GM18505 (cell line): ENCODE results near the gene METTL23.
"Not testable (repeated sequence)": the region's sequence is repeated elsewhere in the genome, so short reads cannot be mapped to it uniquely, and the experiment has no call there.

Experiments used
- ATAC-seq: cut with Tn5 transposase; IDR thresholded peaks from one replicate; pipeline ENCODE4 v1.9.1; 2021; ENCODE audit not compliant: unreplicated experiment
- POLR2A ChIP-seq: IDR thresholded peaks from 4 replicates; pipeline ENCODE4 v1.6.1; 2011; ENCODE audit warnings: borderline replicate concordance; ENCODE audit not compliant: insufficient read depth, insufficient read length; ENCODE audit errors: extremely low read depth

Gene METTL23

DNA sequence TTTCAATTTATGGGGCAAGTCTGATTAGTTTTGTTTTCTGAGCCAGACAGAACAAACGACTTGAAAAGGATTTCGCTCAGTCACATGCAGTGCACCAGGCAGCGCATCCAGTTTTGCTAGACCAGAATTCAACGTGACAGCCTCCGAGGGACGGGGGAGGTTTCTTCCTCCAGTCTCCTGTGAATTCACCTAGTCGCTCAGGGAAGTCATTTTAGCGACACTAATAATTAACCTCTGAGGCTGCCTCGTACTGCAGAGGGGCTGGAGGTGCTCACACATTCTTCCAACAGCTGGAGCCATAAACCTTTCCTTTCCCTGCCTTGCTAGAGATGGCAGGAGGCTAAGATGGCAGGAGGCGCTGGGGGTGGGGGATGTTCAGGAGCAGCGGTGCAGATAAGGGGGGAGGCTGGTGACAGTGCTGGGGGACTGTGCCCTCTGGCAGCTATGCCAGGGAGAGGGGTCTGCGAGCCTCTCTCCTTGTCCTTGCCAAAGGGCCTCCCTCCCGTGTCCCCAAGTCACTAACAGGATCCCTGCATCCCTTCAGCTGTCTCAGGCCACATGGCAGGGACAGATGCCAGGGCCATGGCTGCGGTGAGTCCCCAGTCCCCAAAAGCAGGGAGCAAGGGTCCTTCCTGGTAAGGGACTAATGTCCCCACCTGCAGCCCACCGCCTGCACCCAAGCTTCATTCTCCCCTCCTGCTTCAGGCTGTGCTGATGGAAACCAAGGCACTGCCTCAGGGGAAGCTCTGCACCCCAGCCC lies 39.9 kb upstream of the METTL23 start:
- ATAC-seq: no peak
- no peak for TF ChIP-seq POLR2A

DNA sequence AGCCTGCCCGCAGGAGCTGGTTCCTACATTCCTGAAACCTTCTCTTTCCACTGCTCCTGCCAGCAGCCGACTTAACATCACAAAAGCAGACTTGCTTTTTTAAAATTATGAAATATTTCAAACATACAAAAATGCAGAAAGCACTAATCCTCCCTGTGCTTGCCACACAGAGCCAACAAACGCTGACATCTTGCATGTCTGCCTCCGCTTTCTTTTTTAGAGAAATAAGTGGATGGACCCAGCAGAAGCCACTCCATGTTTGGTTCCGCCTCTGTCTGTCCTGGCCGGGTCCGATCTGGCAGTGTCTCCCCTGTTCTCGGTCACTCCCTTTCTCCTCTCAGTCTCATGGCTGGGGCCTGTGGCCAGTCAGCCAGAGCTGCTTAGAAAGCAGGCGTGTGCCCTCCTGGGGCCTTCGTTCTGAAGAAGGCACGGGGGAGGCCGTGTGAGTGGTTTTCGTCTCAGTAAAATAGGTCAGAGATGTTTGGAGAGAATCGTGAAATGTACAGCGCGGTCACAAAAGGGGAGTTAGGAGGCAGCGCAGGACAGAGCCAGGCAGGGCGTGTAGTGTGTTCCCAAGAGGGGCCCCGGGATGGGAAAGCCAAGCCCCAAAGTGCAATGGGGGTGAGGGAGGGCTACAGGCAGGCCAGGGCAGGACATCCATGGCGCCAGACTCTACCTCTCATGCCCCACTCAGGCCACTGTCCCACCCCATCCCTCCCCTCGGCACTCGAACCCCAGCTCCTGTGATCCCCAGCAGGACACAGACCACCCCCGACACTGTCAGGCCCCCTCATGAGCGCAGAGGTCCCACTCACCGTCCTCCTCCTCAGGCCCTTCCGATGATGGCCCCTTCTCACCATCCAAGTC lies 39.1 kb upstream of the METTL23 start:
- TF ChIP-seq POLR2A: no peak
- ATAC-seq: no peak

GRCh38 chr17:76688165-76688622 lies 38.4 kb upstream of the METTL23 start:
- TF ChIP-seq POLR2A: no peak
- ATAC-seq: no peak

GRCh38 chr17:76689859-76690258 lies 36.8 kb upstream of the METTL23 start:
- no peak for TF ChIP-seq POLR2A
- ATAC-seq: no peak

- no peak for TF ChIP-seq POLR2A
- no peak for ATAC-seq
These were observed 35.9 kb upstream of the METTL23 start for GRCh38 chr17:76690596-76691280.

DNA sequence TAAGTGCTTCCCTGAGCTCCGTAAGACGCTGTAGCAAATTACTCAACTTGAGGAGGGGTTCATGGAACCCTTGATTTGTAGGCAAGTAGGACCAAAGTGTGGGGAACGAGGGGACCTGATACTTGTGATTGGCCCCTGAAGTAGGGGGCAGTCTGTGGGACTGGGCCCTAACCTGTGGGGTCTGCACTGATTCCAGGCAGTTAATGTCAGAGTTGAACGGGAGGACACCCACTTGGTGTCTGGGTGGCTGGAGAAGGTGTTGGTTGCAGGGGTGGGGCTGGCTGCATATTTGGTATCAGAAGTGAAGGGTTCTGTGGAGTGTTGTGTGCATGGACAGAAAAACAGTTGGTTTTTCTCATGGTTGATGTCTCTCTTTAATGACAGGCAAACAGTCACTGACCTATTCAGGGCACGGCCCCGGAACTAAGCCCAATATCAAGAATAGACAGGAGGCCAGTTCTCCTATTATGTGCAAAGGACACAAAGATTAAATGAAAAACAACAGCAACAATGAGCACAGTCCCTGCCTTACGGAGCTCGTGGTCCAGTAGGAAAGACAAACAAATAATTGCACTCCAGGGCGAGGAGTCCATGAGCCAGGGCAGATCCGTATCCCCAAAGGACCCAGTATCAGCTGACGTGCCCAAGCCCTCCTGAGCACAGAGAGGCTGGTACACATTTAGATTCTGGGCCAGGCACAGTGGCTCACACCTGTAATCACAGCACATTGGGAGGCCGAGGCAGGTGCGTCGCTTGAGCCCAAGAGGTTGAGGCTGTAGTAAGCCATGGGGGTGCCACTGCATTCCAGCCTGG lies 35.1 kb upstream of the METTL23 start:
- no peak for TF ChIP-seq POLR2A
- ATAC-seq: no peak

- ATAC-seq: no peak
- TF ChIP-seq POLR2A: no peak
These were observed 31.4 kb upstream of the METTL23 start for GRCh38 chr17:76695059-76695831.

- TF ChIP-seq POLR2A: no peak
These were observed 29.6 kb upstream of the METTL23 start for GRCh38 chr17:76696763-76697701.

GRCh38 chr17:76697702-76698465 lies 28.8 kb upstream of the METTL23 start:
- TF ChIP-seq POLR2A: no peak
- ATAC-seq: no peak

More at GRCh38 chr17:76696763-76697701, 29.6 kb upstream of the METTL23 start:
- no peak for ATAC-seq

- ATAC-seq: not testable (repeated sequence)
These were observed 28.1 kb upstream of the METTL23 start for GRCh38 chr17:76698466-76698977.
